Measurements from ENCODE around the gene EVPL.

GRCh38 chr17:75959839-75960511 is 67.1 kb downstream of the EVPL start:
- TF ChIP-seq, protein P1, sequence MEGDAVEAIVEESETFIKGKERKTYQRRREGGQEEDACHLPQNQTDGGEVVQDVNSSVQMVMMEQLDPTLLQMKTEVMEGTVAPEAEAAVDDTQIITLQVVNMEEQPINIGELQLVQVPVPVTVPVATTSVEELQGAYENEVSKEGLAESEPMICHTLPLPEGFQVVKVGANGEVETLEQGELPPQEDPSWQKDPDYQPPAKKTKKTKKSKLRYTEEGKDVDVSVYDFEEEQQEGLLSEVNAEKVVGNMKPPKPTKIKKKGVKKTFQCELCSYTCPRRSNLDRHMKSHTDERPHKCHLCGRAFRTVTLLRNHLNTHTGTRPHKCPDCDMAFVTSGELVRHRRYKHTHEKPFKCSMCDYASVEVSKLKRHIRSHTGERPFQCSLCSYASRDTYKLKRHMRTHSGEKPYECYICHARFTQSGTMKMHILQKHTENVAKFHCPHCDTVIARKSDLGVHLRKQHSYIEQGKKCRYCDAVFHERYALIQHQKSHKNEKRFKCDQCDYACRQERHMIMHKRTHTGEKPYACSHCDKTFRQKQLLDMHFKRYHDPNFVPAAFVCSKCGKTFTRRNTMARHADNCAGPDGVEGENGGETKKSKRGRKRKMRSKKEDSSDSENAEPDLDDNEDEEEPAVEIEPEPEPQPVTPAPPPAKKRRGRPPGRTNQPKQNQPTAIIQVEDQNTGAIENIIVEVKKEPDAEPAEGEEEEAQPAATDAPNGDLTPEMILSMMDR (IDR thresholded peaks at IDR 0.05): no peak
- TF ChIP-seq POLR2A (IDR thresholded peaks at IDR 0.05): no peak
